HG02885 (cell line): ENCODE results near the gene VPS4A.
"Not testable (repeated sequence)": the region's sequence is repeated elsewhere in the genome, so short reads cannot be mapped to it uniquely, and the experiment has no call there.

Experiments
- ATAC-seq: cut with Tn5 transposase; IDR thresholded peaks from one replicate; pipeline ENCODE4 v1.9.1; 2021; ENCODE audit warnings: mild to moderate bottlenecking; ENCODE audit not compliant: unreplicated experiment, poor library complexity

The VPS4A gene

DNA sequence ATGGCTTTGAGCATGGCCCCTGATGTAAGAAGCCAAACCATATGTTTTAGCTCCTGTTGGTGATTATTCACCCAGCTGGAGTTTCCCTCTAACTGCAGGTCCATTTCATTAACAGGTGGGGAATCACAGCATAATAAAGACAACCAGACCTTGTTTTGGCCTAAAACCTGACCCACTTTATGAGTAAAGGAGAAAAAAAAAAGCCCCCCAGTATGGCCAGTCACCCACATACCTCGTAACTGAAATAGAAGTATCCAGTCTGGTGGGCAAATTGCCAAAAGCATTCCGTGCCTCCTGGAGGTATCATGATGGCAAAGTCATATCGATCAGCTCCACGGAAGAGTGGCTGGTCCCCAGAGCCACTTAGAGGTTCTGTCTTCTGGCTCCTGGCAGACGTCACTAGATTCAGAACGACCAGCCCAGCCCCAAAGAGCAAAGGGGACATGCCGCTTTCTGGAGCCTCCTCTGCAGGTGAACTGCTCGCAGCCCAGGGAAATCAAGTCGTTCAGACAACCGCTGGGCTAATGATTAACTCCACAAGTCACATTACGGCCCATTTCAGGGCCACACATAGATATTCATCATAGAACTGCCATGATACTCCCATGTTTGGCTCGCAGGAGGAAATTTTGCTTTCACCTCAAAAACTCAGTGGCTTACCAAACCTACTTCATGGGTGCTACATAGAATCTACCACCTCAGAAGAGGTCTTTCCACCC, 40.3 kb downstream of the VPS4A start, which contains the start of gene TMED6:
Gene TMED6 (minus strand): TSS at position 478 of the 719 bp plus-strand sequence. CDS start 33 bp downstream, at position 445.
- no peak for ATAC-seq

DNA sequence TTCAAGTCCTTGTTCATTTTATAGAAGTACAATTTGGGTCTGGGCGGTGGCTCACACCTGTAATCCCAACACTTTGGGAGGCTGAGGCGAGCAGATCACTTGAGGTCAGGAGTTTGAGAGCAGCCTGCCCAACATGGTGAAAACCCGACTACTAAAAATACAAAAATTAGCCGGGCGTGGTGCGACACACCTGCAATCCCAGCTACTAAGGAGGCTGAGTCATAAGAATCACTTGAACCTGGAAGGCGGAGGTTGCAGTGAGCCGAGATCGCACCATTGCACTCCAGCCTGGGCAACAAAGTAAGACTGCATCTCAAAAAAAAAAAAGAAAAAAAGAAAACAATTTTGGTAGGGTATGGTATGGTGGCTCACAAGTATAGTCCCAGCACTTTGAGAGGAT, 48.9 kb downstream of the VPS4A start:
- ATAC-seq, result not testable (repeated sequence)

DNA sequence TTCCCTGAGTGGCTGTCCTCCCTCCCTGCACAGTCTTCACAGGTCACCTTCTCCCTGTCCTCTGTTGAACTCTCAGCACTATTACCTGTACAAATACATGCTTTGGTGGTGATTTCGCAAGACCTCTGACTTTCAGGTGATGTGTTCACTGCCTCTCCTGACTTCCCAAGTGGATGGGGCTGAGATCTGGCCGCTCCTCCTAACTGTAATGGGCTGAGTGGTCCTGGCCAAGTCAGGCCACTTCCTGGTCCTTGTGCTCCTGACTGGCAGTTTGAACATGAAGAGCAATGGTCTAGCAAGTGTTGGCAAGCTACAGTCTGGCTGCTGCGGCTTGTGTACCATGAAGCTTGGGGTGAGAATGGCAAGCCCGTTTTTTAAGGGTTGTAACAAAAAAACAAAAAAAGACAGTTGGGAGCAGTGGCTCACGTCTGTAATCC, 52.1 kb downstream of the VPS4A start:
- ATAC-seq, result no peak

DNA sequence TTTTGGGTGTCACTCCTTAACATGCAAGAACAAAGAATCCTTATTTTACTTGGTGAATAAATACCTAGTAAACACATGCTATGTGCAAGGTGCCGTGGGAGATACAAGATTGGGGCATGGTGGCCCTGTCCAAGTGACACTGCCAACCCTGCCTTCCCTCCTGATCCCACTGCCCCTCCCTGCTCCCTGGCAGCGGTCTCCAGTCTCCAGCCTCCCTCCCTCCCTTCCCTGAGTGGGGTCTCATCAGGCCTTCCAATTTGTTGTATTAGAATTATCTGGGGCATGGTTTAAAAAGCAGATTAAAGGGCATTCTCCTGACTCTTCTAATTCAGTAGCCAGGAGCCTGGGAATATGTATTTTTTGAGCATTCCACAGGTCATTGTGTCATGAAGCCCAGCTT, 52.9 kb downstream of the VPS4A start:
- no peak for ATAC-seq

DNA sequence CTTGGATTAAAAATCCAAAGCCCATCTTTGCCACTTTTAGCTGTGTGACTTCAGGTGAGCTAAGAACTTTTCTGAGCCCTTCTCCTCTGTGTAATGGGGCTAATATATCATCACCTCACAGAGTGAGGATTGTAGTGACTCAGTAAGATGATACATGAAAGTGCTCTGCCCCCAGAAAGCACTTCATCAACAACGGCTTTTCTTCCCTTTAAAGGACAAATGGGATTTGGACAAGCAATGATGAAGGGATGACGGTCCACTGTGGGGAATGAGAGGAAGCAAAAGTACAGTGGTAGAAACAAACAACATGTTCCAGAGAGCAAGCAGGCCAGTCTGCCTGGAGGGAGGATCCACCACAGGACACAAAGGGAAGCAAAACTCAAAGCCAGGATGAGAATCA, 54.8 kb downstream of the VPS4A start:
- ATAC-seq, result no peak

DNA sequence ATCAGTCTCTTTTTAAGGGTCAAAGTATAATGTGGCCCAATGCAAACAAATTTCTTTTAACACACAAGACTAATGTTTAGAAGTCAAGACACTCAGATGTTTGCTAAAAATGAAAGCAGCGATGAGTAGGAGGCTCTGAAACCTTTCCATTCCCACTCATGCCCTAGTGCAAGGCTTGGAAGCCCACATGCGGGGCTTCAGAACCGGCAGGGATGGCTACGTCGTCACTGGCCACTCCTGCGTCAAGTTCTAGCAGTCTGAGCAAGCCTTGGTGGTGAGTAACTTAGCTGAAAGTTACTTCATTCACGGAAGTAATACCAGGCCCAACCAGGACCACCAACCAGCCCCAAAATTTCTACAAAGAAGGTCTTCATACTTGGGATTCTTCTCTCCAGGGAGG, 55.3 kb downstream of the VPS4A start:
- no peak for ATAC-seq

DNA sequence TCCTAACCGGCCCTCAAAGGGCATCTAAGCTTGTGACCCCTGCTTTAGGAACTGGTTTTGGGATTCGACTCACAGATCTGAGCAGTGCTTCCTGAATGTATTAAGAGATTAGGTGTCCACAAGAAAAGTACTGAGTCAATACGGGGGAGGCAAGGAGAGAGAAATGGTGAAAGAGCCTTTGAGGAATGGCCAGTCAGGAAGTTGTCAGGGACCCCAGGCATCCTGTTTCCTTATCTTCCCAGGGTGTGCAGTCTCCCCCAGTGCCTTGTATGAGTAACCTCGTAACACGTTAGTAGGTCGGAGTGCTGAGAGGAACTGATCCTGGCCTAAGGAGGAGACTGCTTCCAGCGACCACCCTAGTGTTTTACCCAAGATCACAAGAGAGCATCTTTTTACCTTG, 56.8 kb downstream of the VPS4A start:
- no peak for ATAC-seq

DNA sequence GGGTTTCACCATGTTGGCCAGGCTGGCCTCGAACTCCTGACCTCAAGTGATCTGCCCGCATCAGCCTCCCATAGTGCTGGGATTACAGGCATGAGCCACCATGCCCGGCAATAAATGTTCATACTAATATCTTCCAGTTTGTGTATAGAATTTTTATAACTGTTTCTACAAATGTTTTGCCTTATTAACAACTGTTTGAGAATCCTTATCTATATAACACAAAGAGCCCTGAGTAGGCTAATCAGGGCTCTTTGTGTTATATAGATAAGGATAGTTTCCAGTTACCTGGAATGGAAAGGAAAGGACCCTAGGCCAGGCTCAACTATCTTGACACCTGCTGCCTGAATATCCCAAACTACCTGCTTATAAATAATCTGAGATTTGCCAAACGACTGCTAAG, 57.7 kb downstream of the VPS4A start:
- no peak for ATAC-seq

DNA sequence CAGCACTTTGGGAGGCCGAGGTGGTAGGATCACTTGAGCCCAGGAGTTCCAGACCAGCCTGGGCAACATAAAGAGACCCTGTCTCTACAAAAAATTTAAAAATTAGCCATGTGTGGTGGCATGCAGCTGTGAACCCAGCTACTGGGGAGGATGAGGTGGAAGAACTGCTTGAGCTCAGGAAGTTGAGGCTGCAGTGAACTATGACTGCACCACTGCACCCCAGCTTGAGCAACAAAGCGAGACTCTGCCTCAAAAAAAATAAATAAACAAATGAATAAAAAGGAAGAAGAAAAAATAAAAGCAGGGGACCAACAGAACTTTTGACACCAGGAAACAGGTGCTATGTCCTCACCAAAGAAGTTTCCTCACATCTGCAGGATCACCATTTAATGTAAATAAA, 60.4 kb downstream of the VPS4A start:
- no peak for ATAC-seq

DNA sequence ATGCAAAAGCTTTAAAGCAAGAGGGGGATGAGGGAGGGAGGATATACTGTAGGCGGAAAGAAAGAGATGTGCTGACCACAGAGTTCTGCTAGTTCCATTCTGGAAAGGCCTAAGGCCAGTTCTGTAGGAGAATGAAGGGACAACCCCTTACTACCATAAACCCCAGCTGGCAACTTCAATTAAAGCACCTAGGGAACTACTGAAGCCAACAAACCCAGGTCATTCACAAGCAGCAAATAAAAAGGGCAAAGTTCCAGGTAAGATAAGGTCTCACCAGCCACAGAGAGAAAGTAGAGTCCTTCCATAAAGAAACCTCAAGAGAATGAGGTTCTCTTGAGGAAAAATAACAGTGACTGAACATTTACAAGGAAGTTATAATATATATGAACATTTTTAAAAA, 61.9 kb downstream of the VPS4A start:
- ATAC-seq, result no peak
